Astrocyte of the hippocampus (primary cell): Measurements from ENCODE around the gene TM4SF20.

ENCODE experiments used
- DNase-seq: peaks from one replicate; pipeline ENCODE4 v3.0.0; 2011; ENCODE audit warnings: low read depth, low spot score

Gene TM4SF20

GRCh38 chr2:227379095-227379494 lies at the start of gene TM4SF20:
TSS of gene TM4SF20 (minus strand) at chr2:227379306. CDS start at chr2:227379268, 38 bp downstream.
- no peak for DNase-seq

GRCh38 chr2:227428731-227429285 lies 49.7 kb upstream of the TM4SF20 start:
- DNase-seq, result peak; percentile 14

- DNase-seq, result no peak
These were observed 44.8 kb upstream of the TM4SF20 start for GRCh38 chr2:227423656-227424499.

GRCh38 chr2:227420087-227421052 lies 41.3 kb upstream of the TM4SF20 start:
- no peak for DNase-seq

- DNase-seq, result no peak
These were observed 37.6 kb upstream of the TM4SF20 start for GRCh38 chr2:227416701-227417100.

GRCh38 chr2:227415538-227416424 lies 36.7 kb upstream of the TM4SF20 start:
- DNase-seq, result peak; percentile 80

- peak; percentile 49 for DNase-seq
These were observed 35.7 kb upstream of the TM4SF20 start for GRCh38 chr2:227414846-227415245.

GRCh38 chr2:227413371-227413770 lies 34.3 kb upstream of the TM4SF20 start:
- DNase-seq, result no peak

GRCh38 chr2:227412877-227413276 lies 33.8 kb upstream of the TM4SF20 start:
- DNase-seq, result no peak

- DNase-seq, result peak; percentile 46
These were observed 32.9 kb upstream of the TM4SF20 start for GRCh38 chr2:227411990-227412350.

GRCh38 chr2:227411320-227411989 lies 32.3 kb upstream of the TM4SF20 start:
- peak; percentile 72 for DNase-seq

GRCh38 chr2:227410191-227410590 lies 31.1 kb upstream of the TM4SF20 start:
- DNase-seq, result no peak

GRCh38 chr2:227407591-227408151 lies 28.6 kb upstream of the TM4SF20 start:
- DNase-seq, result no peak

GRCh38 chr2:227406177-227407031 lies 27.3 kb upstream of the TM4SF20 start:
- peak; percentile 98 for DNase-seq

GRCh38 chr2:227404585-227405271 lies 25.6 kb upstream of the TM4SF20 start:
- DNase-seq, result no peak

- DNase-seq, result no peak
These were observed 23.9 kb upstream of the TM4SF20 start for GRCh38 chr2:227402959-227403358.

- DNase-seq, result no peak
These were observed 23.2 kb upstream of the TM4SF20 start for GRCh38 chr2:227402321-227402720.

- DNase-seq, result no peak
These were observed 22.4 kb upstream of the TM4SF20 start for GRCh38 chr2:227401550-227401949.
